LNCaP clone FGC (cell line): Measurements from ENCODE around the gene GNGT2.

ENCODE experiments used
- DNase-seq: peaks from one replicate; pipeline ENCODE4 v3.0.0-alpha.2; 2011; ENCODE audit warnings: low read depth
- H3K4me3 ChIP-seq: 2 replicates; pipeline ENCODE4 v1.5.1; 2011; ENCODE audit warnings: mild to moderate bottlenecking, low read depth, low read length, control low read depth
- CTCF ChIP-seq: IDR thresholded peaks from 2 replicates; pipeline ENCODE4 v1.5.1; 2012; ENCODE audit warnings: mild to moderate bottlenecking; ENCODE audit not compliant: control insufficient read depth, insufficient read depth; ENCODE audit errors: extremely low read depth

Gene GNGT2

DNA sequence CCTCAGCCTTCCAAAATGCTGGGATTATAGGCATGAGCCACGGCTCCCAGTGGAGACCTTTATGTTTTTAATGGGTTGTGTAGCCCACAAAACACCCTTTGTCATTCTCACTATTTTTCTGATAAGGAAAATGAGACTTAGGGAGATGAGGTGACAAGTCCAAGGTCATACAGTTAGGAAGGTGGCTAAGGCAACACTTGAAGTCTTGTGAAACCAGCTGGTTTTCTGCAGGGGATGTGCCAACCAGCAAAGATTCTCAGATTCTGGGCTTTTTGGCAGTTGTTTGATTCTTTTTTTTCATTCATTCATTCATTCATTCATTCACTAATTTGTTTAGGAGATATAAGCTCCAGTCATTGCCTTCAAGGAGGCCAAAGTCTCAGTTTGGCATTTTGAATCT is 30.2 kb upstream of the GNGT2 start:
- no peak for DNase-seq
- H3K4me3 ChIP-seq, result no peak overlapping the region
- TF ChIP-seq CTCF, result no peak

DNA sequence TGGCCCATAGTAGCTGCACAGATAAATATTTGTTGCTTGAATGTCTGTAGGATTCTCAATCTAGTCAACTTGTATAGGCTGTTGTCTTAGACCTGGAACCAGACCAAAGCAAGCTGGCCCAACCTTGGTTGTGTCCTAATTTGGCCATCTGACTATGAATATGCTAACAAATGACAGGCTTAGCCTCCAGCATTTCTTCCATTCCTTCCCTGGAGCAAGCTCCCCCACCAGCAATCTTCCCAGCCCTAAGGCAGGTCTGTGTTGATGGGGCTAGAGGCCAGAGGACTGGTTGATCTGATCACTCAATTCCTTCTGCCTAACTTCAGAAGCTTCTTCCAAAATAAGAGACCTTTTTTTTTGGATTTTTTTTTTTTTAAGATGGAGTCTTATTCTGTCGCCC is 29.6 kb upstream of the GNGT2 start:
- no peak for TF ChIP-seq CTCF
- DNase-seq, result no peak
- no peak overlapping the region for H3K4me3 ChIP-seq

- no peak overlapping the region for H3K4me3 ChIP-seq
- no peak for DNase-seq
These were observed 25.5 kb upstream of the GNGT2 start for GRCh38 chr17:49235896-49236295.

GRCh38 chr17:49234509-49235080 is 24.2 kb upstream of the GNGT2 start:
- H3K4me3 ChIP-seq, result no peak overlapping the region
- no peak for TF ChIP-seq CTCF
- DNase-seq, result no peak

More at GRCh38 chr17:49235896-49236295, 25.5 kb upstream of the GNGT2 start:
- TF ChIP-seq CTCF, result no peak

DNA sequence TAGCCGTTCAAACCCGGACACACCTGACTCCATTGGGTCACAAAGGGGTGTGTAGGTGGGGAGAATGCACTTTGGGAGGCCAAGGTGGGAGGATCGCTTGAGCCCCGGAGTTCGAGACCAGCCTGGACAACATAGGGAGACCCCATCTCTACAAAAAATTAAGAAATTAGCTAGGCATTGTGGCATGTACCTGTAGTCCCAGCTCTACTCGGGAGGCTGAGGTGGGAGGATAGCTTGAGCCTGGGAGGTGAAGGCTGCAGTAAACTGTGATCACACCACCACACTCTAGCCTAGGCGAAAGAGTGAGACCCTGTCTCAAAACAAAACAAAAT is 21.2 kb upstream of the GNGT2 start:
- no peak for DNase-seq
- no peak overlapping the region; the same call in 1 of the 2 replicates for H3K4me3 ChIP-seq
- no peak for TF ChIP-seq CTCF

GRCh38 chr17:49230636-49231562 is 20.5 kb upstream of the GNGT2 start, which contains the start of gene PHOSPHO1:
Gene PHOSPHO1, minus strand, starts transcription at chr17:49230787. Its CDS starts 4,096 bp downstream, at chr17:49226691.
- no peak for DNase-seq
- TF ChIP-seq CTCF, result no peak

More at GRCh38 chr17:49230636-49231562, 20.5 kb upstream of the GNGT2 start, which contains the start of gene PHOSPHO1:
- peak within 1 kb of the TSS; percentile 64 for H3K4me3 ChIP-seq
